Tibial nerve (tissue), 3 donors: ENCODE results near the gene NFATC3.

Experiments used
- CTCF ChIP-seq, 5 experiments: fragments of 200-600 bp in 3 of 5; fragments of 450-650 bp in 2 of 5; sonication (generic) in 3 of 5; IDR thresholded peaks; one replicate each; pipeline ENCODE4 v1.5.1; 2016 to 2019; ENCODE audit warnings: antibody characterized with exemption in 5 of 5, mild to moderate bottlenecking in 3 of 5, moderate library complexity in 2 of 5
- POLR2A ChIP-seq, 2 donors: fragments of 450-650 bp; IDR thresholded peaks; one replicate each; pipeline ENCODE4 v1.6.1; 2017; ENCODE audit warnings: antibody characterized with exemption in 2 of 2, mild to moderate bottlenecking in 2 of 2, moderate library complexity in 2 of 2

DNA sequence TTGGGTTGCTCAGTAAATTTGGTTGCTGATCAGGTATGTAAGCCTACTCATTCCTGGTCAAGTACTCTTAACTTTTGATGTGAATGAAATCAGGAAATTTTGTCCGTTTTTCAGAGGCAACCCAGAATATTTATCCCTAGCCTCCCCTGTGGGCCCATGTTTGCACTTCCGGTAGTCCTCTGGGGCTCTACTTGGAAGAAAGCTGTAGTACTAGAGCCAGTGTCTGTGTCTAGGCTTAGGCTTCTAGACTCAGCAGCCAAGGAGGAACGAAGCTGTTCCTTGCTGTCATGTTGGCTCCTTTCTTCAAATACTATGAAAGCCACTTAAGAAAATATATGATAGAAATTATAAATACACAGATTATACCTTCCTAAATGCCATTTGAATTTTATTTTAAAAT is 129.6 kb downstream of the NFATC3 start:
- TF ChIP-seq CTCF (IDR thresholded peaks at IDR 0.05): no peak
- TF ChIP-seq POLR2A (IDR thresholded peaks at IDR 0.05): no peak
